GM19193 (cell line): ENCODE measurements around the gene ALG1L2.

Experiments used
- POLR2A ChIP-seq: IDR thresholded peaks from 4 replicates; pipeline ENCODE4 v1.6.1; 2011; ENCODE audit not compliant: insufficient read depth, insufficient read length; ENCODE audit errors: extremely low read depth

Gene ALG1L2

DNA sequence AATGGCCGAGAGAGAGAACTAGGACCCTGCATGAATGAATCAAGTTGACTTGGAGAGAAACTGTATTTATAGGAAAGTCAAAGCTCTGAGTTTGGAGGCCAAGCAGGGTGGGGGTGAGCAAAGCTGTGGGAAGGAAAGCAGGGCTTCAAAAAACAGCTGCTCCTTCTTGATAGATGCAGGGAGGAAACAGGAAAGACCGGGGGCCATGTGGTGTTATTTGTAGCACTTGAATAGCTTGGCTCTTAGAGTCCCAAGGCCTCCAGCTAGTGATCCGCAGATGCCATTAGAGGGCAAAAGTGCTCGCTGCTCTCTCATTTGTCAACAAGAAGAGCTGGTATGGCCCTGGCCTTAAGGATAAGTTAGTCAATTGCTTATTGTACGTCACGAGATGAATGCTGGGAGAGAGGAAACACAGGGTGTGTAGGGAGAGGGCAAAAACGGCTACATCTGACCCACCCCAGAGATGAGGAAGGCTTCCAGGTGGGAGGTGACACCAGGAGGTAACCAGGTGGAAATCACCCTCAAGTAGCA is at the start of gene ALG1L2:
ALG1L2 (plus strand) TSS at position 481 of the 531 bp plus-strand sequence. CDS start 186 bp downstream, outside the sequence.
- TF ChIP-seq POLR2A, result no peak

DNA sequence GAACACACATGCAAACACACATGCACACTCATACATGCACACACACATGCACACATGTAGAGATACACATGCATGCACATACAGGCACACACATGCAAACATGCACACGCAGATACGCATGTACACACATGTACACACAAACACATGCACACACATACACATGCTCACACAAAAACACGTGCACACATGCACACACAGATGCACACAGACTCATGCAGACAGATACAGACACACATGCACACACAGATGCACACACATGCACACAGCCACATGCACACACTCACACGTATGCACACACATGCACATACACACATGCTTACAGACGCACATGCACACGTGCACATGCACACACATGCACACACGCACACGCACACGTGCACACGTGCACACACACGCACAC is 37.3 kb upstream of the ALG1L2 start:
- no peak for TF ChIP-seq POLR2A

DNA sequence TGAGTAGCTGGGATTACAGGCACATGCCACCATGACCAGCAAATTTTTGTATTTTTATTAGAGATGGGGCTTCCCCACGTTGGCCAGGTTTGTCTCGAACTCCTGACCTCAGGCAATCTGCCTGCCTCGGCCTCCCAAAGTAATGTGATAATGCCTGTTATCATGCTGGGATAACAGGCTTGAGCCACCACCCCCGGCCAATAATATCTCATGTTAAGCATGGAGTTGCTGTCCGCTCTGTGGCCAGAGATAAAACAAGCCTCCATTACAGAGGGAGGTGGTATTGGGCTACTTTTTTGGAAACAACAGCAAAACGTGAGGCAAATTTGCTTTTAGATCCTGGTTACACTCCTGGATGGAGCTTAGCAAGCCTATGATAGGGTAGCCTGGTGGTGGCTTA is 32.9 kb upstream of the ALG1L2 start:
- no peak for TF ChIP-seq POLR2A

DNA sequence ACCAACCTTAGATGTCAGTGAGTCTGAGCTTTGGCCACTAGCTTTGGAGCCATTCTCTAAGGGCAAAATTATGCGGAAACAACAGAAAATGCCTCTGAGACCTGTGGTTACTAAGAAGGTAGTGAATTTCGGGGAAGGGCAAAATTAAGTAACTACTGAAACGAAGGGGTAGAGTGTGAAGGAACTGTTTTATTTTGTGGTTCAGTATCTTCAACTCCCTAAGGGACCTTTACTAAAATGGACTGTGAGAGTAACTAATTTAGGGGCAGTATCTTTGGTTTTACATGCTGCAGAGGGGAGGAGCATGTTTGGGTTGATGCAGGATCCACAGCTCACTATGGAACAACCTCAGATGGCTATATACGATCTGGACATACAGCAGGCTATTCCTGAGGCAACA is 8.0 kb upstream of the ALG1L2 start:
- TF ChIP-seq POLR2A, result no peak

DNA sequence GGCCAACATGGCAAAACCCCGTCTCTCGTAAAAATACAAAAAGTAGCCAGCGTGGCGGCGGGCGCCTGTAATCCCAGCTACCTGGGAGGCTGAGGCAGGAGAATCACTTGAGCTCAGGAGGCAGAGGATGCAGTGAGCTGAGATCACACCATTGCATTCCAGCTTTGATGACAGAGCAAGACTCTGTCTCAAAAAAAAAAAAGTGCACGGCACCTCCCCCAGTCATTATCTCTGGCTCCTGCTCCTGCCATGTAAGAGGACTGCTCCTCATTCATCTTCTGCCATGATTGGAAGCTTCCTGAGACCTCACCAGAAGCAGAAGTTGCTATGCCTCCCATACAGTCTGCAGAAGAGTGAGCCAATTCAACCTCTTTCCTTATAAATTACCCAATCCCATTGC is 4.0 kb upstream of the ALG1L2 start:
- TF ChIP-seq POLR2A, result no peak

GRCh38 chr3:130084436-130084980 is 2.9 kb downstream of the ALG1L2 start:
- no peak for TF ChIP-seq POLR2A

- no peak for TF ChIP-seq POLR2A
Observed at GRCh38 chr3:130085881-130086280, 4.2 kb downstream of the ALG1L2 start.

- TF ChIP-seq POLR2A, result no peak
Observed at GRCh38 chr3:130088061-130088460, 6.4 kb downstream of the ALG1L2 start.

GRCh38 chr3:130091958-130092357 is 10.3 kb downstream of the ALG1L2 start:
- no peak for TF ChIP-seq POLR2A

DNA sequence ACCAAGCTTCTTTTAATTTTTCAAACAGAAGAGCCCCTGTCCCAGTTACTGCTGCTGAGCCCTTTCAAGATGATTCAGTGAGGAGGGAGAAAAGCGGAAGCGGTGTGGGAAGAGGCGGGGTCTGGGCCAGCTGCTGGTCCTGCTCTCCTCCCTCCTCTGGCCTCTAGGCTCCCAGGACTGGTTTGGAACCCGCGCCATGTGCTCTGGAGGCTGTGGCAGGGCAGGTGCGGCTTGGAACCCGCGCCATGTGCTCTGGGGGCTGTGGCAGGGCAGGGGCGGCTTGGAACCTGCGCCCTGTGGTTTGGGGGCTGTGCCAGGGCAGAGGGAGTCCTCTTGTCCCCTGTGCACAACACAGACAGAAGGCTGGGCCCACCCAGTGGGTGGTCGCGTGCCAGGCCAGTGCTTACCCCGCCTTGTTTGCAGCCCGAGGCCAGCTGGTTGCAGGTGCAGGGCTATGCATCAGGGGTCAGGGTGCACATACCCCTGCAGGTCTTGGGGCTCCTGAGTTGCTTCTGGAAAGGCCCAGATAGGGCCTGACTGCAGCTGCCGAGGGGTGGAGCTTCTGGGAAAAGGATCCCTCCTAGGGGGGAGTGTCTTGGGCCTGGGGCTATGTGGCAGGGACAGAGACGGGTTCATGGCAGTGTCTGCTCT is 12.2 kb downstream of the ALG1L2 start:
- no peak for TF ChIP-seq POLR2A

DNA sequence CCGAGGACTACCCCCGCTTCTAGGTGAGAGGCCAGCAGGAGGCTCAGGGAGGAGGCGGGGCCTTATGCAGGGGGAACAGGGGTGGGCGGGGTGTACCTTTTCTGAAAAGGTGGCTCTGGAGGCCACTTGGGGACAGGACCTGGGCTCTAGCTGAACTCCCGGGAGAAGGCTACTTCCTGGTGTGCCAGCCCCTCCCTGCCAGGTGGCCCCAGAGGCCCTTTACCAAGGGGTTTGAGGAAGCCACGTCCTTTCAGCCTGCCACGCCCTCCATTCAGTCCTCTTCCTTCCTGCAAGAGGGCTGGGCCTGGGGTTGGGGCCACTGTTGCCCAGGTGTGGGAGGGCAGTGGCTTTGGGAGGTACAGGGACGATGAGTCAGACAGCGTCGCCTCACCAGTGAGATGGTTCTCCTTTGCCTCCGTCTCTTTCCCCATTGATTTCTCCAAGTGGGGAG is 12.9 kb downstream of the ALG1L2 start:
- peak; percentile 23 for TF ChIP-seq POLR2A

DNA sequence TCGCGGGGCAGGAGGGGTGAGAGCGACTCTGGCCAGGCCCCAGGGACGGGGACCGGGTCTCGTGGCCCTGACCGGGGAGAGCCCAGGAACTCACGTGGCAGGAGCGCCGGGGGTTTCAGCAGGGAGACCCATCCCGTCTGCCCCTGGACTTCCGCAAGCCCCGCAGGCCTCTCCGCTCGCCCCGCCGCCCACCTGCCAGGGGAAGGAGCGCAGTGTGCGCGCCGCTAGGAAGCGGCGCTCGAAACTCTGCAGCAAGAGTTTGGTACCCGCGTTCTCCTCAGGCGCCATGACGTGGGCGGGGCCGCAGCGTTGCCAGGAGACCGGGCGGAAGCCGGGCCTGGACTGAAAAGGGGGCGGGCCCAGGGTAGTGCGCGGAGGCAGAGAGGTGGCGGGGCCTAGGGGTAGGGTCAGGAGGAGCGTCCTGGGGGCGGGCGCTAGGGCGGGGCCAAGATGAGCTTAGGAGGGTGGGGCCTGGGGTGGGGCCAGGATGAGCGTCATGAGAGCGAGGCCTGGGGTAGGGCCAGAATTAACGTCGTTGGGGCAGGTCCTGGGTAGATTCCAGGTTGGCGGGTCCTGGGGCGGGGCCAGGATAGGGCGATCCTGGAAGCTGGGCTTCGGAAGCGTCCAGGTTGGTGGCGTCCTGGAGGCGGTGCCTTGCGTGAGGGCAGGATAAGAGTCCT is 29.7 kb downstream of the ALG1L2 start:
- peak; percentile 46 for TF ChIP-seq POLR2A

DNA sequence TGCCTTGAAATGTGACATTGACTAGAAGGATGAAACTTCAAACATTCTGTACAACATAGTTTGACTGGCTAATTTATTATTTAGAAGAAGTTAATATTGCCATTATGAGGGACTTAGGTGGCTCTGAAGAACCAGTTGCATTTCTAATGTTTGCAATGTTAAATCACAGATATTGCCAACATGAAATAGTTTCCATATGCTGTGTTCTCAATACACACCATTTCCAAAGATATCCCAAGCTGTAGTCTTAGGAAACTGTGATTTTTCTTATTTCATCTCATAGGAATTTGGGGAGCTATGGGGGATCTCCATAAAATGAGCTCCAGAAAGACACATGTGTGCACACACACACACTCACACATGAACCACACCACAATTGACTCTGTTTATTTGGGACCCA is 36.3 kb downstream of the ALG1L2 start:
- no peak for TF ChIP-seq POLR2A
